Fibroblast of villous mesenchyme (primary cell): Measurements from ENCODE around the gene CACHD1. TPM values are rescaled to one million over a fixed set of nuclear protein-coding genes. Genes with fewer than 3 reads are reported as not detected.
A peak's percentile ranks its signal among the peaks of the same experiment; 100 is the strongest.
"Not testable (repeated sequence)": the region's sequence is repeated elsewhere in the genome, so short reads cannot be mapped to it uniquely, and the experiment has no call there.

Experiments used
- DNase-seq: peaks from one replicate; pipeline ENCODE4 v3.0.0-alpha.2; 2010; ENCODE audit warnings: low read depth
- H3K4me3 ChIP-seq: 2 replicates; pipeline ENCODE4 v1.5.1; 2011; ENCODE audit warnings: low read depth, mild to moderate bottlenecking, low read length
- total RNA-seq: library from RNA; depleted of rRNA; stranded (reverse); fragments of >200 nt; gene quantifications from 2 replicates; pipeline ENCODE4 v1.2.3, GENCODE V29; 2012
- TF ChIP-seq, protein P1 (sequence below): IDR thresholded peaks from 2 replicates; pipeline ENCODE4 v1.5.1; 2012; ENCODE audit warnings: low read depth, mild to moderate bottlenecking, low read length; ENCODE audit not compliant: insufficient read depth

The CACHD1 gene
- total RNA-seq, 1 donor, result 11.2 TPM

DNA sequence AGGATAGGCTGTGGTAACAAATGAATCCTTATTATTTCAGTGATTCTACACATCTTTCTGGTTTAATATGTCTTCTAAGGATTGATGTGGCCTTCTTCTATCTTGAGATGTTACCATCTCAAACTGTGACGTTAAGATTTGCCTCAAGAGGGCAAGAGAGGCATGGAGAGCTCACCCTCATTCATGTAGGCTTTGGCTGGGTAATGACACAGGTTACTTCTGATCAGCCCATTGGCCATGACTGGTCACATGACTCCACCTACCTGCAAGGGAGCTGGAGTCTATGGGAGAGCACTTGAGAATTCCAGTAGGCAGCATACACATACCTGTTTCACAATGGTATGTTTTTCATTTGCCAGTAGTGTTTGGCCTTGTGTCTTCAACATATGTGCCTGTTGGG, 30.0 kb downstream of the CACHD1 start:
- no peak overlapping the region for H3K4me3 ChIP-seq
- no peak for DNase-seq
- TF ChIP-seq, protein P1, sequence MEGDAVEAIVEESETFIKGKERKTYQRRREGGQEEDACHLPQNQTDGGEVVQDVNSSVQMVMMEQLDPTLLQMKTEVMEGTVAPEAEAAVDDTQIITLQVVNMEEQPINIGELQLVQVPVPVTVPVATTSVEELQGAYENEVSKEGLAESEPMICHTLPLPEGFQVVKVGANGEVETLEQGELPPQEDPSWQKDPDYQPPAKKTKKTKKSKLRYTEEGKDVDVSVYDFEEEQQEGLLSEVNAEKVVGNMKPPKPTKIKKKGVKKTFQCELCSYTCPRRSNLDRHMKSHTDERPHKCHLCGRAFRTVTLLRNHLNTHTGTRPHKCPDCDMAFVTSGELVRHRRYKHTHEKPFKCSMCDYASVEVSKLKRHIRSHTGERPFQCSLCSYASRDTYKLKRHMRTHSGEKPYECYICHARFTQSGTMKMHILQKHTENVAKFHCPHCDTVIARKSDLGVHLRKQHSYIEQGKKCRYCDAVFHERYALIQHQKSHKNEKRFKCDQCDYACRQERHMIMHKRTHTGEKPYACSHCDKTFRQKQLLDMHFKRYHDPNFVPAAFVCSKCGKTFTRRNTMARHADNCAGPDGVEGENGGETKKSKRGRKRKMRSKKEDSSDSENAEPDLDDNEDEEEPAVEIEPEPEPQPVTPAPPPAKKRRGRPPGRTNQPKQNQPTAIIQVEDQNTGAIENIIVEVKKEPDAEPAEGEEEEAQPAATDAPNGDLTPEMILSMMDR, result no peak

DNA sequence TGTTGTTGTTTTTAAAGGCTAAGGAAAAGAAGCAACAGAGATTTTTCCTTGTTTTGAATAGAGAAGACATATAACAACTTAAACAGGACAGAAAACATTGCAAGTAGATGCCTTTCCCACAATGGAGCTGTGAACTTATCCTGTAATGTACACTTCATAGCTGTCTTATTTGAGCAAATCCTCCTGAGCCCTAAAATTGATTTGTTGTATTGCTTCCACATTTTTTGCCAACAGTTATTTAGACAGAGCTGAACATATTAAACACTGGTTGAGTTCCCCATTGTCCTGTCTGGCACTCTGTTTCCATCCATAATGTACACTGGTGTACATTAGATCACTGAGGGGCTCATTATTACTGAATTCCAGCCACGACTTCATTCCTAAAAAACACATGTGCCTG, 32.2 kb downstream of the CACHD1 start:
- H3K4me3 ChIP-seq, result no peak overlapping the region
- DNase-seq, result peak; percentile 48
- TF ChIP-seq, protein P1, result no peak

DNA sequence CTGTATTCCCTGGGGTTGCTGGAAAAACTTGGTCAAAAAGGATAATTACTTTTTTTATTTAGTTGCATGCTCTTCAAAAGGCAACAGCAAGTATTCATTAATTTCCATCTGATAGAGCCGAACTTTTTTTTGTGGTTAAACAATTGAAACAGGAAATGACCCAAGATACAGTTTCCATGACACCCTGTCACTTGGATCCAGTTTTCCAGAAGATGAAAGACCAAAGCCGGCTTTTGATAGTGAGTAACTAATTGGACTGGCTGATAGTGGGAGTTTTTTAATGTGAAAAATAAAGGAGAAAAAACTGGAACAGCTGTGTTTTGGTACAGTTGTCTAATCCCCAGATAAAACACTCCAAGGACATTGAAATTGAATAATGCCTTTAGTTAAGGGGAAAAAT, 33.0 kb downstream of the CACHD1 start:
- no peak for DNase-seq
- TF ChIP-seq, protein P1, result no peak
- H3K4me3 ChIP-seq, result no peak overlapping the region

DNA sequence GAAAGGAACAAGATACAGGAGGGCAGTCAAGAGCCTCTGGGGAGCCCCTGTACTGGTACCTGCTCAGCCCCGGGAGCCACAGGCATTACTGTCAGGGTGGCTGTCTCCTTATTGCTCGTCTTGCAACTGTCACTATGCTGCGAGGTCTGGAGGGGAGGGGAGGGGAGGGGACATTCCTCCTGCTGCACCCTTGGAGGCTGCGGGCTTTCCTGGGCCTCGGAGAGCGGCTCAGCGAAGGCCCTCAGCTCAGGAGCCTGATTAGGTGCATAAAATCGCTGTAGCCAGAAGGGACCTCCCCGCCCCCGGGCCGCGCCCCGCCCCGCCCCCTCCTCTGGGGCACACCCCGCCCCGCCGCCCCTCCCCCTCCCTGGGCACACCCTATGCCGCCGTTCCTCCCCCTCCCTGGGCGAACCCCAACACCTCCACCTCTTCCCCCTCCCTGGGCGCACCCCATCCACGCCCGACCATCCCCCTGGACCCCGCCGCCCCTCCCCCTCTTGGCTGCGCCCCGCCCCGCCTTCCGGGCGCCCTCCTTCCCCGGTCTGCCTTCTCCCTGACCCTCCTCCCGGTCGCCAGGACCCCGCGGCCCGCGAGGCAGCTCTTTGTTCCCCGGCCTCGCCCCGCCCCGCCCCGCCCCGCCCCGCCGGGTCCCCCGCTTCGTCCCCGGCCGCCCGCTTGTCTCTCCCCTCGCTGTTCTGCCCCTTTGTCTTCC, 35.5 kb downstream of the CACHD1 start:
- peak overlapping the region; percentile 50 for H3K4me3 ChIP-seq
- TF ChIP-seq, protein P1, result no peak
- no peak for DNase-seq

DNA sequence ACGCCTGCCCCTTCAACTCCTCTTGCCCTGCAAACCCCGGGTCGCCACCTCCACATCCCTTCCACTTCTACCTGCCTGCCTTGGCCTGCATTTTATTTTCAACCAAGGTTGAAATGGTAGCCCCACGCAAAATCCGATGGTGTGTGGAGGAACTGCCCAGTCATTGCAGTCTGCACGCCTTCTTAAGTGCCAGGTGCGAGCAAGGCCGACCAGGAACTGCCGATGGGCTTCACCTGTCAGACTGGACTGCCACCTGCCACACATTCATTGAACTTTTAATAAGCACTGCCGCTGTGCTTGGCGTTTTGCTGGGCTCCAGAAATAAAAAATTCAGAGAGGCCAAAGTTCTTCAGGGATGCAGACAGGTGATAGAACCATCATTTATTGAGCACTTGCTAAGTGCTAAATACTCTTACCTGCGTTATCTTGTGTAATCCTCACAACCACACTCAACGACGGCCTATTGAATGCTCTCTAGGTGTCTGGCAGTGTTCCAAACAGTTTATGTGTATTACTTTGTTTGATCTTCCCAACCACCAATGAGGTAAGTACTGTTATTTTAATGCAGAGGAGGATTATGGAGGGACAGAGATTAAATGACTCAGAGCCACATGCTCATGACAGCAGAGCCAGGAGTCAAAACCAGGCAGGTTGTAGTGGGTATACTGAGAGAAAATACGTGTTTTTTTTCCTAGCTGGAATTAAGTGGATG, 36.2 kb downstream of the CACHD1 start:
- TF ChIP-seq, protein P1, result no peak
- H3K4me3 ChIP-seq, result peak overlapping the region; percentile 32
- DNase-seq, result no peak

DNA sequence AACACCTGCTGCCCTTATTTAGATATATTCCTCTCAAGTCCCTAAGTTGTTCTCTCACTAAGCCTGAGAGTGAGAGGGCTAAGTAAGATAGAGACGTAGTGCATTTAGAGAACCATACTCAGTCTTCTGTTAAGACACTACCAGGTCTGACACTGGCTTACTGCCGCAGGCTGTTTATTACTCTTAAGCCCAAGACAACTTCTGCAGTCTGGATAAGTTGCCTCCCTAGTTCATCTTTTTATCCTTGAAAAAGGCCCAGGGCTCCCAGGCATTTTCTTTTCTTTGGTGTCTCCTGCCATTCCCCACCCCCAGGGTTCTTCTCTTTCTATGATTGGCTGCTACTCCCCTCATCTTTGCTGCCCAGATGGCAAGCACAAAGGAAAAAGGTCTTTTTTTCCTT, 38.7 kb downstream of the CACHD1 start:
- TF ChIP-seq, protein P1, result no peak
- no peak for DNase-seq
- no peak overlapping the region for H3K4me3 ChIP-seq

DNA sequence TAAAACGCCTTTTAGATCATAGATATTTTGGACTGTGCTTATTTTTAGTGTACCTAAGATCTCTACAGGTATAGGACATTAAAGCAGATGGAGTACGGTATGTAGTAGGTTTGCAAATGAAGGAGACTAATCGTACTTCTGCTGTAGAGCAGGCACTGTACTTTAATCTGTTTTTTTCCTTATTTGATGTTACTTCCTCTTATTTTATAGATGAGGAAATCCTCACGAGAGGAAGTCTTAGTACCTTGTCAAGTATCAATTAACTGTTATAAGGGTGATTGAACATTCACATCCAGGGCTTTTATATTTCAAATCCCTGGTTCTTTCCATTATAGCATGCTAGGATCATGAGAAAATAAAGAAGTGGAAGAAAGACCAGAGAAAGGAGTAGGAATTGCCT, 41.1 kb downstream of the CACHD1 start:
- TF ChIP-seq, protein P1, result no peak
- no peak overlapping the region for H3K4me3 ChIP-seq
- DNase-seq, result no peak

DNA sequence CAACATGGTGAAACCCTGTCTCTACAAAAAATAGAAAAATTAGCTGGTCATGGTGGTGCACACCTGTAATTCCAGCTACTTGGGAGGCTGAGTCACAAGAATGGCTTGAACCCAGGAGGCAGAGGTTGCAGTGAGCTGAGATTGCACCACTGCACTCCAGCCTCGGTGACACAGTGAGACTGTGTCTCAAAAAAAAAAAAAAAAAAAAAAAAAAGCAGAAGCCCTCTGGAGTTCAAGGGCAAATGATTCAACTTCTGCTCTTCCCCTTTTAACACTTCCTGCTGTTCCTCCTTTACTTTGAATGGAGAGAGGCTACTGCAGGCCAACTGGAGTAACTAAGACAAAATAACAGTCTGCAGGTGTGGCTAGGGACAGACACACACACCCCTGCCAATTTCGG, 42.3 kb downstream of the CACHD1 start:
- DNase-seq, H3K4me3 ChIP-seq: not testable (repeated sequence)
